HL-60 (cell line): ENCODE data around the gene CAMTA1.
"Not testable (repeated sequence)": the region's sequence is repeated elsewhere in the genome, so short reads cannot be mapped to it uniquely, and the experiment has no call there.

Source experiments
- DNase-seq, 2 experiments: peaks; one replicate each; pipeline ENCODE4 v3.0.0-alpha.2; 2010 to 2020; ENCODE audit warnings: low read depth in 1 of 2, low spot score in 1 of 2
- H3K27ac ChIP-seq: fragments of 250-450 bp; sonication (Bioruptor Pico); replicated peaks from 2 replicates; pipeline ENCODE4 v1.5.1; 2020; ENCODE audit warnings: mild to moderate bottlenecking, moderate library complexity
- H3K27me3 ChIP-seq: fragments of 250-450 bp; sonication (Bioruptor Pico); 2 replicates; pipeline ENCODE4 v1.5.1; 2021; ENCODE audit warnings: mild to moderate bottlenecking, moderate library complexity; ENCODE audit not compliant: insufficient read depth, poor library complexity, severe bottlenecking
- H3K4me3 ChIP-seq: replicated peaks from 2 replicates; pipeline ENCODE4 v1.5.1; 2011; ENCODE audit warnings: mild to moderate bottlenecking, control low read depth, low read length; ENCODE audit not compliant: insufficient read depth
- CTCF ChIP-seq: IDR thresholded peaks from one replicate; pipeline ENCODE4 v1.5.1; 2011; ENCODE audit warnings: low read length, control low read depth, inconsistent platforms; ENCODE audit not compliant: insufficient read depth
- GABPA ChIP-seq: IDR thresholded peaks from 2 replicates; pipeline ENCODE4 v1.6.1; 2012; ENCODE audit warnings: low read depth
- POLR2AphosphoS5 ChIP-seq: IDR thresholded peaks from 2 replicates; pipeline ENCODE4 v1.6.1; 2012; ENCODE audit warnings: low read depth
- REST ChIP-seq: IDR thresholded peaks from 2 replicates; pipeline ENCODE4 v1.6.1; 2012; ENCODE audit warnings: low read depth; ENCODE audit not compliant: insufficient replicate concordance
- SPI1 ChIP-seq: IDR thresholded peaks from 2 replicates; pipeline ENCODE4 v1.6.1; 2012; ENCODE audit warnings: low read depth, mild to moderate bottlenecking, borderline replicate concordance

CAMTA1 gene

DNA sequence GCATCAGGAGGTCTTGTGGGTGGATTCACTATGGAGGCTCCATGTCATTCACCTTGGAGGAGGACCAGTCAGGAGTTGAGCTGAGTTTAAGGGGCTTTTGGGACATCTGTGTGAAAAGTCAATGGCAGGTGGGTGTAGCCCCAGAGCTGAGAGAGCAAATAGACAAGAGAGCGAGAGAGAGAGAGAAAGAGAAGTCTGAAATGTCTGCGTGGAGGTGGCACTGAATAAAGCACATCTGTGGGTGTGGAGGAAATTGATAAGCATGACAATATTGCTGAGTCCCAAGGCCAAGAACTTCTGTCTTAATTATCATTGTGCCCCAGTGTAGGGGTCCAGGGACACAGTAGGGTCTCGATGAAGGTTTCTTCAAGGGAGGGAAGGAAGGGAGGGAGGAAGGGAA lies 906.3 kb downstream of the CAMTA1 start:
- TF ChIP-seq POLR2AphosphoS5 (no peak), GABPA (no peak), REST (no peak), SPI1 (no peak), CTCF (no peak)
- H3K27ac ChIP-seq, result no peak overlapping the region
- H3K4me3 ChIP-seq, result no peak overlapping the region
- no peak for DNase-seq
- no peaks in the 10 kb centered on the region for H3K27me3 ChIP-seq

DNA sequence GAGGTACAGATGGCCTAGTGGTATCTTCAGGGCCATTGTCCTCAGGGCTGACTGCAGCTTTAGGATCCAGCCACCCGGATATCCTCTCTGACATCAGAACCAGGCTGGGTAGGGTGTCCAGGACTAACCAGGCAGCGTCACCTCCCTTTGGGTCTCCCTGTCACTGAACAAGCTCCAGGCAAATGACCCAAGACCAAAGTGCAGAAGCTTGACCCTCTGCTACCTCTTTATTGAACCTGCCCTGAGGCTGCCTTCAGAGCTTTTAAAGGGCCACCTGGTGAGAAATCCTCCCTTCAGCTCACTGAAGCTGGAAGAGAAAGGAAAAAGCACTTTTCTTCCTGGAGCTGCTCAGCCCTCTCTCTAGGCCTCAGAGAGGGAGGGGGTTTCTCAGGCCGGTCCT lies 906.8 kb downstream of the CAMTA1 start:
- no peak overlapping the region for H3K4me3 ChIP-seq
- DNase-seq, result no peak
- H3K27me3 ChIP-seq, result no peaks in the 10 kb centered on the region
- no peak for TF ChIP-seq POLR2AphosphoS5
- no peak for TF ChIP-seq GABPA
- TF ChIP-seq SPI1, result no peak
- no peak for TF ChIP-seq REST
- no peak overlapping the region for H3K27ac ChIP-seq

DNA sequence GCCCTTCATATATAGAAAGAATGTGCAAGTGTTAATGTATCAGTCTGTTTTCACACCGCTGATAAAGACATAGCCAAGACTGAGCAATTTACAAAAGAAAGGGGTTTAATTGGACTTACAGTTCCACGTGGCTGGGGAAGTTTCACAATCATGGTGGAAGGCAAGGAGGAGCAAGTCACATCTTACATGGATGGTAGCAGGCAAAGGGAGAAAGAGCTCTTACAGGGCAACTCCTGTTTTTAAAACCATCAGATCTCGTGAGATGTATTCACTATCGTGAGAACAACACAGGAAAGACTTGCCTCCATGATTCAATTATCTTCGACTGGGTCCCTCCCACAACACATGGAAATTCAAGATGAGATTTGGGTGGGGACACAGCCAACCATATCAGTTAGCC lies 907.8 kb downstream of the CAMTA1 start:
- not testable (repeated sequence) for H3K4me3 ChIP-seq, H3K27me3 ChIP-seq, DNase-seq, H3K27ac ChIP-seq

GRCh38 chr1:7693662-7694061 lies 908.4 kb downstream of the CAMTA1 start:
- H3K27me3 ChIP-seq, result no peaks in the 10 kb centered on the region
- H3K27ac ChIP-seq, result no peak overlapping the region
- no peak for DNase-seq
- no peak overlapping the region for H3K4me3 ChIP-seq
- TF ChIP-seq GABPA, result no peak
- TF ChIP-seq POLR2AphosphoS5, result no peak
- no peak for TF ChIP-seq SPI1
- TF ChIP-seq REST, result no peak
- no peak for TF ChIP-seq CTCF
